HepG2 (cell line): Measurements from ENCODE around the gene LLGL1. TPM values are rescaled to one million over a fixed set of nuclear protein-coding genes. Genes with fewer than 3 reads are reported as not detected.
A peak's percentile ranks its signal among the peaks of the same experiment; 100 is the strongest.

Source experiments
- ATAC-seq: fragments of 200-7000 bp; cut with Tn5 transposase; 3 replicates; pipeline ENCODE4 v1.9.1; 2020; ENCODE audit warnings: mild to moderate bottlenecking, moderate library complexity
- BruUV-seq: library from RNA; stranded (reverse); fragments of 400-500 nt; replicated peaks from 2 replicates; lab custom pipeline; 2021; lab: Mats Ljungman, UMichigan
- CTCF ChIA-PET: fragments of 300-600 bp; formaldehyde crosslinking; extraction: SDS; loops from one replicate; lab custom pipeline; 2021; ENCODE audit warnings: low total read pairs, inconsistent platforms, low intra/inter-chr PET ratio; lab: Yijun Ruan, JAX
- POLR2A ChIA-PET: fragments of 350-600 bp; sonication (Branson Sonifier 250); formaldehyde crosslinking; loops from one replicate; lab custom pipeline; 2020; ENCODE audit warnings: antibody characterized with exemption, inconsistent platforms; lab: Yijun Ruan, JAX
- DNase-seq: peaks from one replicate; pipeline ENCODE4 v3.0.0-alpha.2; 2015; ENCODE audit warnings: low spot score
- FAIRE-seq: peaks from 3 replicates; lab custom pipeline; 2011; peaks lifted over from hg19 to GRCh38; lab: Jason Lieb, UNC
- H2AFZ ChIP-seq: one replicate; pipeline ENCODE4 v1.6.1; 2011; ENCODE audit warnings: low read length, inconsistent platforms
- H3K27ac ChIP-seq: fragments of 300-600 bp; 3 replicates; pipeline ENCODE4 v1.8.0; 2011; ENCODE audit warnings: mixed run types, mild to moderate bottlenecking, mixed read lengths, low read length, inconsistent platforms; ENCODE audit not compliant: insufficient read depth; ENCODE audit errors: extremely low read length
- H3K27me3 ChIP-seq, 2 experiments: fragments of 200-600 bp in 1 of 2; 2 replicates in 1 of 2; 3 replicates in 1 of 2; pipeline versions ENCODE4 v1.6.0 to v1.8.0; 2011; ENCODE audit warnings: low read length in 2 of 2, mild to moderate bottlenecking in 2 of 2, moderate library complexity in 2 of 2, inconsistent platforms in 1 of 2; ENCODE audit not compliant: insufficient read depth in 2 of 2, control insufficient read depth in 1 of 2
- H3K36me3 ChIP-seq, 2 experiments: fragments of 200-600 bp in 1 of 2; replicated peaks in 1 of 2; 2 replicates in 1 of 2; 3 replicates in 1 of 2; pipeline versions ENCODE4 v1.5.1 to v1.8.0; 2011; ENCODE audit warnings: low read length in 2 of 2, inconsistent platforms in 1 of 2; ENCODE audit not compliant: insufficient read depth in 2 of 2, control insufficient read depth in 1 of 2
- H3K4me1 ChIP-seq: 2 replicates; pipeline ENCODE4 v1.5.1; 2012; ENCODE audit warnings: low read length, inconsistent platforms; ENCODE audit not compliant: insufficient read depth
- H3K4me2 ChIP-seq: 2 replicates; pipeline ENCODE4 v1.6.0; 2011; ENCODE audit warnings: low read depth, low read length, inconsistent platforms
- H3K4me3 ChIP-seq, 3 experiments: fragments of 200-600 bp in 1 of 3; sonication (generic), shearing (Covaris generic) in 1 of 3; replicated peaks in 1 of 3; 2 replicates each; pipeline ENCODE4 v1.5.1; 2011 to 2016; ENCODE audit warnings: low read length in 3 of 3, inconsistent platforms in 2 of 3, low read depth in 2 of 3, mild to moderate bottlenecking in 2 of 3, control low read depth in 1 of 3, mixed read lengths in 1 of 3; ENCODE audit not compliant: insufficient read depth in 1 of 3
- H3K79me2 ChIP-seq: one replicate; pipeline ENCODE4 v1.6.1; 2011; ENCODE audit warnings: low read length, inconsistent platforms; ENCODE audit not compliant: insufficient read depth
- H3K9ac ChIP-seq: 2 replicates; pipeline ENCODE4 v1.6.0; 2011; ENCODE audit warnings: mild to moderate bottlenecking, low read depth, low read length, inconsistent platforms; ENCODE audit not compliant: insufficient read depth
- H3K9me3 ChIP-seq: 2 replicates; pipeline ENCODE4 v1.5.1; 2012; ENCODE audit warnings: mild to moderate bottlenecking, low read length
- H4K20me1 ChIP-seq: 2 replicates; pipeline ENCODE4 v1.6.0; 2011; ENCODE audit warnings: inconsistent platforms, mild to moderate bottlenecking, low read length, moderate library complexity; ENCODE audit not compliant: insufficient read depth
- AGO2 ChIP-seq: fragments of 200-400 bp; formaldehyde crosslinking; optimal IDR thresholded peaks from 2 replicates; pipeline ENCODE3; 2017; ENCODE audit warnings: mild to moderate bottlenecking, low read depth, low read length, moderate library complexity
- ATF4 ChIP-seq, 2 experiments: fragments of 450-650 bp in 1 of 2; sonication (generic) in 1 of 2; formaldehyde crosslinking; IDR thresholded peaks; 2 replicates each; pipeline versions ENCODE4 v1.5.0 to v1.8.0; 2020 to 2022; ENCODE audit warnings: mild to moderate bottlenecking in 1 of 2, missing genetic modification reagents in 1 of 2
- ETS1 ChIP-seq: sonication (generic); formaldehyde crosslinking; IDR thresholded peaks from 2 replicates; pipeline ENCODE4 v1.4.0; 2020; ENCODE audit warnings: missing genetic modification reagents
- IKZF4 ChIP-seq: sonication (generic); formaldehyde crosslinking; IDR thresholded peaks from 2 replicates; pipeline ENCODE4 v1.5.1; 2020; ENCODE audit warnings: borderline replicate concordance, mild to moderate bottlenecking, low read depth, missing genetic modification reagents; ENCODE audit errors: not compliant biosample characterization
- KDM1A ChIP-seq: IDR thresholded peaks from 2 replicates; pipeline ENCODE4 v1.6.1; 2016; ENCODE audit warnings: missing compliant biosample characterization
- KDM2A ChIP-seq: sonication (generic); formaldehyde crosslinking; IDR thresholded peaks from 2 replicates; pipeline ENCODE4 v1.4.0; 2020; ENCODE audit warnings: low read depth, missing genetic modification reagents, borderline replicate concordance
- KDM4B ChIP-seq: sonication (generic); formaldehyde crosslinking; IDR thresholded peaks from 2 replicates; pipeline ENCODE4 v1.4.0; 2020; ENCODE audit warnings: missing genetic modification reagents
- KDM5B ChIP-seq: sonication (generic); formaldehyde crosslinking; IDR thresholded peaks from 2 replicates; pipeline ENCODE4 v1.4.0; 2020; ENCODE audit warnings: missing genetic modification reagents, mild to moderate bottlenecking, borderline replicate concordance
- RXRB ChIP-seq: IDR thresholded peaks from 2 replicates; pipeline ENCODE4 v1.6.1; 2016; ENCODE audit warnings: borderline replicate concordance, missing genetic modification reagents, missing compliant biosample characterization
- STAT6 ChIP-seq: sonication (generic); formaldehyde crosslinking; IDR thresholded peaks from 2 replicates; pipeline ENCODE4 v1.4.0; 2020; ENCODE audit warnings: missing genetic modification reagents, mild to moderate bottlenecking, borderline replicate concordance
- TSC22D2 ChIP-seq: sonication (generic); formaldehyde crosslinking; IDR thresholded peaks from 2 replicates; pipeline ENCODE4 v1.5.1; 2020; ENCODE audit warnings: missing genetic modification reagents, mild to moderate bottlenecking, borderline replicate concordance
- ZNF224 ChIP-seq: sonication (generic); formaldehyde crosslinking; IDR thresholded peaks from 2 replicates; pipeline ENCODE4 v1.5.0; 2020; ENCODE audit warnings: mild to moderate bottlenecking, missing genetic modification reagents
- ZNF567 ChIP-seq: sonication (generic); formaldehyde crosslinking; IDR thresholded peaks from 2 replicates; pipeline ENCODE4 v1.8.1; 2023; ENCODE audit warnings: mild to moderate bottlenecking, missing genetic modification reagents, borderline replicate concordance
- ZNF597 ChIP-seq: sonication (generic); formaldehyde crosslinking; IDR thresholded peaks from 2 replicates; pipeline ENCODE4 v1.5.0; 2020; ENCODE audit warnings: missing genetic modification reagents
- WGBS: methylation state at CpG from one replicate; pipeline ENCODE4 v1.1.6; 2017; ENCODE audit warnings: low lambda C conversion rate; 5-methylcytosine and 5-hydroxymethylcytosine counted together
- in situ Hi-C: cut with HindIII; loops from 2 replicates; pipeline ENCODE4 v1.10.0; 2017; ENCODE audit warnings: low pct_unique_long_range_greater_than_20kb; ENCODE audit not compliant: extremely low pct_ligation_motif_present
- intact Hi-C: fragments of 100-400 bp; cut with micrococcal nuclease; formaldehyde crosslinking; loops from one replicate; pipeline ENCODE4 v1.10.0; 2022; ENCODE audit not compliant: unreplicated experiment
- polyA plus RNA-seq, 8 experiments: library from polyadenylated mRNA; depleted of rRNA in 3 of 8; stranded (reverse) in 7 of 8; unstranded in 1 of 8; fragments of >200 nt; fragmentation: Illumina TruSeq in 4 of 8; extraction: Trizol in 4 of 8; gene quantifications; 2 replicates each; pipeline versions ENCODE4 v1.2.1 to v1.2.3, GENCODE V29; 2011 to 2016; ENCODE audit warnings: low read depth in 4 of 8, missing spikeins in 1 of 8, mixed read lengths in 1 of 8; ENCODE audit not compliant: insufficient read depth in 1 of 8
- total RNA-seq, 5 experiments: library from RNA; depleted of rRNA; stranded (reverse); fragments of >200 nt; fragmentation: Illumina TruSeq; extraction: Trizol; gene quantifications; 2 replicates each; pipeline ENCODE4 v1.2.3, GENCODE V29; 2016; ENCODE audit warnings: low read depth in 1 of 5
- TF ChIP-seq, protein P1 (sequence below): sonication (generic); formaldehyde crosslinking; IDR thresholded peaks from 2 replicates; pipeline ENCODE4 v1.8.0; 2022; ENCODE audit warnings: mild to moderate bottlenecking, missing genetic modification reagents; ENCODE audit not compliant: insufficient replicate concordance

Gene LLGL1
- total and polyA plus RNA-seq, 2 of the 13 experiments (the other 11 are each of a cell fraction or from before 2014, with no cell fraction given) = 15.0 to 15.3 TPM

DNA sequence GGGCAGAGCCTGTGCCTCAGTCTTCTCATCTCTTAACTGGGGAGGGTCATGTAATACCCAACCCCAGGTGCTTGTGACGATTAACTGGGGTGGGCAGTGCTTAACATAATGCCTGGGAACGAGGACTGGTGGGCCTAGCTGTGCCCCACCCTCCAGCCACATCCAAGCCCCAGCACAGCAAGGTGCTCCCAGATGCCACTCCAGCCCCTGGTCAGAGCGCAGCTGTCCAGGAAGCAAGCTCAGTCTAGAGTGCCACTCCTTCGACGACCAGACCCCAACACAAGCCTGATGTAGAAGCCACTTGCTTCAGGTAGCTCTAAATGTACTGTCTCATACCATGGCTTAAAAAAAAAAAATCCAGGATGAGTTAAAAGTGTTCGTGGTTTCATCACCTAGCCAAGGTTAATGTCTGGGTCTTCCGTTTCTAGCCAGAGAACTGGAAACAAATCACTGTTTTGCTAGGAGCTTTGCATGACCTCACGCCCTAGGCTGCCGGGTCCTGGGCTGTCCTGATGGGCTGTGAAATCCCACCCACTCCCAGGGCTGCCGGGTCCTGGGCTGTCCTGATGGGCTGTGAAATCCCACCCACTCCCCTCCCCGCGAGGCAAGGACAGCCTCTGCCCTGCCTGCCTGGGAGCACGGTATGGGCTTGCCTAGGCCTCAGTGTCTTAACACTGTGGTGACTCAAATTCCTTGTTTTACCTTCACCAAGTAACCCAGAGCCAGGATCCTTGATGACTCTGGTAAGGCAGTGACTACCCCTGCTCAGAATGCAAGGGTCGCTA is 42.7 kb downstream of the LLGL1 start:
- H3K9me3 ChIP-seq = no peaks in the 10 kb centered on the region
- FAIRE-seq = no peak
- H3K9ac ChIP-seq = no peak overlapping the region
- H3K4me2 ChIP-seq = no peak overlapping the region
- WGBS = 54% methylated on average over 9 of the region's 14 CpGs
- no peaks in the 10 kb centered on the region for H3K79me2 ChIP-seq
- intact Hi-C loops = no loop called here
- no peak for DNase-seq
- H3K4me1 ChIP-seq = no peaks in the 10 kb centered on the region
- H3K27ac ChIP-seq = no peak overlapping the region
- peaks cover 4 to 23% of the 10 kb centered on the region in 2 experiments; a peak in 4 of 5 replicates for H3K36me3 ChIP-seq
- ChIA-PET POLR2A (interaction anchor here (1.5 to 1.6 kb wide), 2 partner anchors 9 to 44 kb away, joined by 4 to 5 read pairs; no protein-coding TSS in a partner anchor), CTCF (no interaction called here)
- no peak overlapping the region for H2AFZ ChIP-seq
- H3K4me3 ChIP-seq = no peak overlapping the region
- no peaks in the 10 kb centered on the region for H3K27me3 ChIP-seq
- BruUV-seq = no TSS peak
- in situ Hi-C loops = no loop called here
- H4K20me1 ChIP-seq = no peaks in the 10 kb centered on the region
- ATAC-seq = peak; percentile 57
- TF ChIP-seq, protein P1, sequence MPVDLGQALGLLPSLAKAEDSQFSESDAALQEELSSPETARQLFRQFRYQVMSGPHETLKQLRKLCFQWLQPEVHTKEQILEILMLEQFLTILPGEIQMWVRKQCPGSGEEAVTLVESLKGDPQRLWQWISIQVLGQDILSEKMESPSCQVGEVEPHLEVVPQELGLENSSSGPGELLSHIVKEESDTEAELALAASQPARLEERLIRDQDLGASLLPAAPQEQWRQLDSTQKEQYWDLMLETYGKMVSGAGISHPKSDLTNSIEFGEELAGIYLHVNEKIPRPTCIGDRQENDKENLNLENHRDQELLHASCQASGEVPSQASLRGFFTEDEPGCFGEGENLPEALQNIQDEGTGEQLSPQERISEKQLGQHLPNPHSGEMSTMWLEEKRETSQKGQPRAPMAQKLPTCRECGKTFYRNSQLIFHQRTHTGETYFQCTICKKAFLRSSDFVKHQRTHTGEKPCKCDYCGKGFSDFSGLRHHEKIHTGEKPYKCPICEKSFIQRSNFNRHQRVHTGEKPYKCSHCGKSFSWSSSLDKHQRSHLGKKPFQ = no peak
- no peak for TF ChIP-seq KDM1A (CRISPR knock-in tag)
- no peak for TF ChIP-seq ZNF224 (CRISPR knock-in tag)
- TF ChIP-seq ETS1 = no peak
- no peak for TF ChIP-seq ZNF567
- TF ChIP-seq KDM4B (CRISPR knock-in tag) = no peak
- no peak for TF ChIP-seq STAT6 (CRISPR knock-in tag)
- no peak; the same call in 1 of the 2 replicates for TF ChIP-seq KDM2A
- TF ChIP-seq TSC22D2 (CRISPR knock-in tag) = no peak
- no peak for TF ChIP-seq ZNF597 (CRISPR knock-in tag)
- TF ChIP-seq ATF4 (CRISPR knock-in tag; IDR thresholded peaks at IDR 0.05) = peak in 1 of 2 experiments; percentile 70; a peak in 1 of 4 replicates
- no peak for TF ChIP-seq IKZF4 (CRISPR knock-in tag)
- TF ChIP-seq RXRB = no peak
- no peak for TF ChIP-seq KDM5B (CRISPR knock-in tag)
- TF ChIP-seq AGO2 = peak; percentile 29
